GM19324 (cell line): ENCODE results near the gene ALKBH3.

Experiments used
- ATAC-seq: cut with Tn5 transposase; IDR thresholded peaks from one replicate; pipeline ENCODE4 v1.9.1; 2021; ENCODE audit warnings: mild to moderate bottlenecking, moderate library complexity; ENCODE audit not compliant: unreplicated experiment, low FRiP score

ALKBH3 gene

GRCh38 chr11:43892851-43893250 lies 12.2 kb downstream of the ALKBH3 start:
- ATAC-seq: no peak

- ATAC-seq: no peak
These were observed 13.9 kb downstream of the ALKBH3 start for GRCh38 chr11:43894546-43894945.

- ATAC-seq: no peak
These were observed 15.0 kb downstream of the ALKBH3 start for GRCh38 chr11:43895601-43896000.

GRCh38 chr11:43898574-43898973 lies 17.9 kb downstream of the ALKBH3 start:
- no peak for ATAC-seq

GRCh38 chr11:43899094-43899493 lies 18.5 kb downstream of the ALKBH3 start:
- ATAC-seq: no peak

GRCh38 chr11:43901551-43901950 lies 20.9 kb downstream of the ALKBH3 start:
- ATAC-seq: no peak

- ATAC-seq: no peak
These were observed 22.4 kb downstream of the ALKBH3 start for GRCh38 chr11:43903078-43903477.

- no peak for ATAC-seq
These were observed 23.3 kb downstream of the ALKBH3 start for GRCh38 chr11:43903969-43904368.

GRCh38 chr11:43904742-43905535 lies 24.3 kb downstream of the ALKBH3 start:
- ATAC-seq: no peak

- ATAC-seq: no peak
These were observed 25.2 kb downstream of the ALKBH3 start for GRCh38 chr11:43905813-43906241.

GRCh38 chr11:43907028-43907975 lies 26.7 kb downstream of the ALKBH3 start:
- no peak for ATAC-seq

- ATAC-seq: no peak
These were observed 27.6 kb downstream of the ALKBH3 start for GRCh38 chr11:43908191-43908590.

- ATAC-seq: no peak
These were observed 28.1 kb downstream of the ALKBH3 start for GRCh38 chr11:43908683-43909082.

GRCh38 chr11:43913829-43914380 lies 33.3 kb downstream of the ALKBH3 start:
- ATAC-seq: no peak

- no peak for ATAC-seq
These were observed 33.8 kb downstream of the ALKBH3 start for GRCh38 chr11:43914466-43914865.

- ATAC-seq: no peak
These were observed 36.0 kb downstream of the ALKBH3 start for GRCh38 chr11:43916621-43917020.

- no peak for ATAC-seq
These were observed 37.2 kb downstream of the ALKBH3 start for GRCh38 chr11:43917851-43918250.

- ATAC-seq: no peak
These were observed 38.0 kb downstream of the ALKBH3 start for GRCh38 chr11:43918662-43919061.

- no peak for ATAC-seq
These were observed 39.4 kb downstream of the ALKBH3 start for GRCh38 chr11:43919852-43920597.
